GM12878 (cell line): ENCODE results near the gene NCAPH2. TPM values are rescaled to one million over a fixed set of nuclear protein-coding genes. Genes with fewer than 3 reads are reported as not detected.

Experiments used
- ATAC-seq: fragments of 200-7000 bp; cut with Tn5 transposase; 3 replicates; pipeline ENCODE4 v1.9.1; 2020; ENCODE audit warnings: mild to moderate bottlenecking, moderate library complexity
- BruUV-seq: library from RNA; stranded (reverse); fragments of 400-500 nt; replicated peaks from 2 replicates; lab custom pipeline; 2021; lab: Mats Ljungman, UMichigan
- CTCF ChIA-PET: fragments of 300-600 bp; sonication (Branson Sonifier 250); formaldehyde crosslinking; extraction: SDS; loops from one replicate; lab custom pipeline; 2021; ENCODE audit warnings: inconsistent platforms; lab: Yijun Ruan, JAX
- POLR2A ChIA-PET: fragments of 350-600 bp; formaldehyde crosslinking; extraction: SDS; loops from one replicate; lab custom pipeline; 2021; ENCODE audit warnings: inconsistent platforms; lab: Charles Lee
- RAD21 ChIA-PET: fragments of 300-600 bp; sonication (Branson Sonifier 250); formaldehyde crosslinking; loops from one replicate; lab custom pipeline; 2023; ENCODE audit warnings: antibody characterized with exemption; ENCODE audit not compliant: unreplicated experiment; lab: Charles Lee
- SMC1A ChIA-PET: fragments of 300-600 bp; sonication (Branson Sonifier 250); formaldehyde crosslinking; loops from one replicate; lab custom pipeline; 2023; ENCODE audit not compliant: unreplicated experiment, uncharacterized antibody; lab: Charles Lee
- DNase-seq: peaks from one replicate; pipeline ENCODE4 v3.0.0-alpha.2; 2011; ENCODE audit warnings: low read depth, low spot score
- FAIRE-seq: peaks from 3 replicates; lab custom pipeline; 2011; peaks lifted over from hg19 to GRCh38; lab: Jason Lieb, UNC
- H2AFZ ChIP-seq: 2 replicates; pipeline ENCODE4 v1.6.0; 2011; ENCODE audit warnings: low read depth, low read length, control low read depth; ENCODE audit not compliant: control insufficient read depth
- H3K27ac ChIP-seq: 2 replicates; pipeline ENCODE4 v1.5.1; 2011; ENCODE audit warnings: control low read depth; ENCODE audit not compliant: control insufficient read depth, insufficient read depth
- H3K27me3 ChIP-seq, 2 experiments: replicated peaks in 1 of 2; 2 replicates each; pipeline versions ENCODE4 v1.6.0 to v1.6.1; 2011; ENCODE audit warnings: low read length in 1 of 2; ENCODE audit not compliant: control insufficient read depth in 2 of 2, insufficient read depth in 2 of 2
- H3K36me3 ChIP-seq, 2 experiments: 2 replicates each; pipeline ENCODE4 v1.5.1; 2011; ENCODE audit warnings: low read length in 1 of 2; ENCODE audit not compliant: control insufficient read depth in 2 of 2, insufficient read depth in 2 of 2
- H3K4me1 ChIP-seq: 2 replicates; pipeline ENCODE4 v1.6.1; 2011; ENCODE audit warnings: mild to moderate bottlenecking, low read length, moderate library complexity, mixed read lengths; ENCODE audit not compliant: control insufficient read depth, insufficient read depth
- H3K4me2 ChIP-seq: 2 replicates; pipeline ENCODE4 v1.6.0; 2011; ENCODE audit warnings: control low read depth; ENCODE audit not compliant: control insufficient read depth, insufficient read depth
- H3K4me3 ChIP-seq: fragments of 200-600 bp; sonication (generic); 2 replicates; pipeline ENCODE4 v1.5.1; 2016
- H3K79me2 ChIP-seq: 2 replicates; pipeline ENCODE4 v1.6.0; 2011; ENCODE audit warnings: low read length; ENCODE audit not compliant: control insufficient read depth, insufficient read depth
- H3K9ac ChIP-seq: 2 replicates; pipeline ENCODE4 v1.8.0; 2011; ENCODE audit warnings: low read length, control low read depth, mixed read lengths; ENCODE audit not compliant: control insufficient read depth, insufficient read depth
- H3K9me3 ChIP-seq: replicated peaks from 3 replicates; pipeline ENCODE4 v1.5.1; 2011; ENCODE audit warnings: mild to moderate bottlenecking, low read length; ENCODE audit not compliant: control insufficient read depth, insufficient read depth
- H4K20me1 ChIP-seq: 2 replicates; pipeline ENCODE4 v1.6.0; 2011; ENCODE audit not compliant: control insufficient read depth, insufficient read depth
- BCLAF1 ChIP-seq: fragments of 450-650 bp; IDR thresholded peaks from 2 replicates; pipeline ENCODE4 v1.6.1; 2017; ENCODE audit warnings: antibody characterized with exemption, mild to moderate bottlenecking, moderate library complexity
- CUX1 ChIP-seq: IDR thresholded peaks from 2 replicates; pipeline ENCODE4 v1.6.1; 2012; ENCODE audit warnings: improper control_type of control experiment, low read depth, low read length; ENCODE audit not compliant: insufficient replicate concordance
- E2F4 ChIP-seq: IDR thresholded peaks from 2 replicates; pipeline ENCODE4 v1.6.1; 2012; ENCODE audit warnings: low read depth, low read length, improper control_type of control experiment
- ELK1 ChIP-seq: IDR thresholded peaks from 2 replicates; pipeline ENCODE4 v1.6.1; 2012; ENCODE audit warnings: low read depth, low read length, improper control_type of control experiment
- FOS ChIP-seq: IDR thresholded peaks from 3 replicates; pipeline ENCODE4 v1.6.1; 2011; ENCODE audit warnings: borderline replicate concordance; ENCODE audit not compliant: insufficient read length; ENCODE audit errors: extremely low read depth
- IKZF1 ChIP-seq: fragments of 450-650 bp; conservative IDR thresholded peaks from 2 replicates; pipeline ENCODE4 v1.6.1; 2017; ENCODE audit warnings: antibody characterized with exemption, mild to moderate bottlenecking
- IKZF2 ChIP-seq, 2 experiments: fragments of 450-650 bp; IDR thresholded peaks; 2 replicates each; pipeline ENCODE4 v1.6.1; 2017; ENCODE audit warnings: mild to moderate bottlenecking in 2 of 2, moderate library complexity in 2 of 2
- NFYB ChIP-seq: IDR thresholded peaks from 2 replicates; pipeline ENCODE4 v1.6.1; 2011; ENCODE audit warnings: low read depth, mild to moderate bottlenecking, low read length, improper control_type of control experiment, moderate library complexity; ENCODE audit not compliant: insufficient read depth
- NKRF ChIP-seq: fragments of 450-650 bp; conservative IDR thresholded peaks from 2 replicates; pipeline ENCODE4 v1.6.1; 2017; ENCODE audit warnings: mild to moderate bottlenecking, moderate library complexity
- STAT1 ChIP-seq: fragments of 450-650 bp; conservative IDR thresholded peaks from 2 replicates; pipeline ENCODE4 v1.6.1; 2014; ENCODE audit warnings: antibody characterized with exemption, mild to moderate bottlenecking
- WGBS: methylation state at CpG from one replicate; pipeline ENCODE4 v1.1.6; 2016; ENCODE audit warnings: low lambda C conversion rate; ENCODE audit not compliant: insufficient replicate concordance, insufficient coverage; ENCODE audit errors: missing lambda C conversion rate; 5-methylcytosine and 5-hydroxymethylcytosine counted together
- in situ Hi-C: fragments of 300-500 bp; cut with MboI; formaldehyde crosslinking; loops from 9 replicates; pipeline ENCODE4 v1.14.3; 2018; ENCODE audit warnings: mixed read lengths
- intact Hi-C: fragments of 100-400 bp; cut with micrococcal nuclease; formaldehyde crosslinking; loops from one replicate; pipeline ENCODE4 v1.14.2; 2022; ENCODE audit not compliant: unreplicated experiment
- polyA plus RNA-seq, 11 experiments: library from polyadenylated mRNA; depleted of rRNA in 4 of 11; unstranded in 6 of 11; stranded (reverse) in 5 of 11; fragments of >200 nt; fragmentation: Nextera tagmentation in 4 of 11; fragmentation: Illumina TruSeq in 1 of 11; extraction: Ambion mirVana in 4 of 11; extraction: Trizol in 1 of 11; gene quantifications; 1 replicate in 1 of 11; 2 replicates in 10 of 11; pipeline versions ENCODE4 v1.2.1 to v1.2.3, GENCODE V29; 2011 to 2016; ENCODE audit warnings: inconsistent platforms in 2 of 11, missing spikeins in 2 of 11, low read depth in 1 of 11
- total RNA-seq, 4 experiments: library from RNA; depleted of rRNA in 3 of 4; stranded (reverse); fragments of >200 nt in 3 of 4; fragmentation: Illumina TruSeq in 1 of 4; extraction: Trizol in 1 of 4; gene quantifications; 2 replicates each; pipeline versions ENCODE4 v1.2.1 to v1.2.3, GENCODE V29; 2013 to 2021

Gene NCAPH2
- total and polyA plus RNA-seq, 10 of the 15 experiments (the other 5 are each of a cell fraction or from before 2014, with no cell fraction given), result 5.0 to 110 (median 59.9) TPM

GRCh38 chr22:50531546-50531961 is 23.5 kb downstream of the NCAPH2 start:
- H3K4me1 ChIP-seq, result peaks cover 44% of the 10 kb centered on the region
- in situ Hi-C loops (loop anchor here (10.0 kb wide), 1 partner anchor 567 kb away; the partner anchor contains the start of gene PIM3), intact Hi-C loops (no loop called here)
- H3K27ac ChIP-seq, result peak overlapping the region; percentile 100
- SMC1A ChIA-PET, result interaction anchor here (0.6 to 2.4 kb wide), 3 partner anchors 10 to 29 kb away, joined by 3 to 18 read pairs (median 5); partner anchors contain the start of gene NCAPH2
- H3K27me3 ChIP-seq, result no peaks in the 10 kb centered on the region
- H3K4me3 ChIP-seq, result peak overlapping the region; percentile 78
- CTCF ChIA-PET, result no interaction called here
- peak overlapping the region; percentile 71 for H3K4me2 ChIP-seq
- H2AFZ ChIP-seq, result no peak overlapping the region
- no peaks in the 10 kb centered on the region; a peak in 3 of 4 replicates for H3K36me3 ChIP-seq
- under 1% methylated on average over 23 of the region's 44 CpGs for WGBS
- H3K9me3 ChIP-seq, result no peaks in the 10 kb centered on the region
- peak overlapping the region; percentile 100 for H3K9ac ChIP-seq
- POLR2A ChIA-PET, result interaction anchor here (1.6 to 4.2 kb wide), 4 partner anchors 10 to 226 kb away, joined by 3 to 61 read pairs (median 8); partner anchors contain the start of genes LMF2 and NCAPH2
- BruUV-seq, result no TSS peak
- H3K79me2 ChIP-seq, result peaks cover 59% of the 10 kb centered on the region
- ATAC-seq, result peak; percentile 48
- FAIRE-seq, result no peak
- RAD21 ChIA-PET, result interaction anchor here (0.5 to 1.8 kb wide), 3 partner anchors 11 to 89 kb away, joined by 3 to 4 read pairs (median 3); partner anchors contain the start of gene SYCE3
- H4K20me1 ChIP-seq, result no peaks in the 10 kb centered on the region
- no peak for DNase-seq
- no peak; the same call in 1 of the 2 replicates for TF ChIP-seq NKRF
- no peak for TF ChIP-seq ELK1
- TF ChIP-seq FOS, result no peak
- TF ChIP-seq STAT1, result no peak
- TF ChIP-seq E2F4, result no peak
- no peak for TF ChIP-seq BCLAF1
- TF ChIP-seq IKZF2 (IDR thresholded peaks at IDR 0.05), result no peak
- TF ChIP-seq NFYB, result no peak
- TF ChIP-seq CUX1, result no peak
- TF ChIP-seq IKZF1, result peak; percentile 54; the same call in 1 of the 2 replicates
